ENCODE results near the gene USP9Y. TPM values are rescaled to one million over a fixed set of nuclear protein-coding genes. Genes with fewer than 3 reads are reported as not detected.

USP9Y gene
- total RNA-seq, 1 donor from 2014 or later, result not detected

- no peaks in the 10 kb centered on the region for H3K9me3 ChIP-seq
- TF ChIP-seq CTCF (IDR thresholded peaks at IDR 0.05), result no peak
- TF ChIP-seq POLR2AphosphoS5 (IDR thresholded peaks at IDR 0.05; ENCODE audit: insufficient read depth in 1 of 2, low read depth in 1 of 2), result no peak
- TF ChIP-seq POLR2A (IDR thresholded peaks at IDR 0.05), result no peak
- H3K4me3 ChIP-seq, result no peak overlapping the region
- no peaks in the 10 kb centered on the region for H3K36me3 ChIP-seq
- no peak overlapping the region for H3K27ac ChIP-seq
- H3K4me1 ChIP-seq, result no peaks in the 10 kb centered on the region
- no peaks in the 10 kb centered on the region for H3K27me3 ChIP-seq
- intact Hi-C loops (cut with DNase I), result no loop called here
- no peak for DNase-seq (ENCODE audit: extremely low spot score in 2 of 2)
Observed at GRCh38 chrY:12809034-12809433, 108.0 kb downstream of the USP9Y start.

GRCh38 chrY:12823408-12823807 lies 122.4 kb downstream of the USP9Y start:
- Histone ChIP-seq H3K4me1 (no peaks in the 10 kb centered on the region), H3K9me3 (no peaks in the 10 kb centered on the region), H3K4me3 (no peak overlapping the region), H3K27ac (no peak overlapping the region), H3K36me3 (no peaks in the 10 kb centered on the region), H3K27me3 (no peaks in the 10 kb centered on the region)
- TF ChIP-seq CTCF (IDR thresholded peaks at IDR 0.05) (no peak), POLR2AphosphoS5 (IDR thresholded peaks at IDR 0.05; ENCODE audit: insufficient read depth in 1 of 2, low read depth in 1 of 2) (no peak), POLR2A (IDR thresholded peaks at IDR 0.05) (no peak)
- intact Hi-C loops (cut with DNase I), result no loop called here
- DNase-seq (ENCODE audit: extremely low spot score in 2 of 2), result no peak

- no peaks in the 10 kb centered on the region for H3K9me3 ChIP-seq
- intact Hi-C loops (cut with DNase I), result no loop called here
- no peaks in the 10 kb centered on the region for H3K4me1 ChIP-seq
- H3K4me3 ChIP-seq, result no peak overlapping the region
- no peak for TF ChIP-seq CTCF (IDR thresholded peaks at IDR 0.05)
- TF ChIP-seq POLR2AphosphoS5 (IDR thresholded peaks at IDR 0.05; ENCODE audit: insufficient read depth in 1 of 2, low read depth in 1 of 2), result no peak
- no peak for TF ChIP-seq POLR2A (IDR thresholded peaks at IDR 0.05)
- DNase-seq (ENCODE audit: extremely low spot score in 2 of 2), result no peak
- H3K27ac ChIP-seq, result no peak overlapping the region
- H3K36me3 ChIP-seq, result no peaks in the 10 kb centered on the region
- no peaks in the 10 kb centered on the region for H3K27me3 ChIP-seq
Observed at GRCh38 chrY:12826791-12827190, 125.8 kb downstream of the USP9Y start.

GRCh38 chrY:12833284-12833683 lies 132.3 kb downstream of the USP9Y start:
- Histone ChIP-seq H3K36me3 (no peaks in the 10 kb centered on the region), H3K4me3 (no peak overlapping the region), H3K27me3 (no peaks in the 10 kb centered on the region), H3K4me1 (no peaks in the 10 kb centered on the region), H3K27ac (no peak overlapping the region), H3K9me3 (no peaks in the 10 kb centered on the region)
- no peak for DNase-seq (ENCODE audit: extremely low spot score in 2 of 2)
- intact Hi-C loops (cut with DNase I), result no loop called here
- TF ChIP-seq POLR2AphosphoS5 (IDR thresholded peaks at IDR 0.05; ENCODE audit: insufficient read depth in 1 of 2, low read depth in 1 of 2) (no peak), CTCF (IDR thresholded peaks at IDR 0.05) (no peak), POLR2A (IDR thresholded peaks at IDR 0.05) (no peak)

GRCh38 chrY:12837550-12837949 lies 136.5 kb downstream of the USP9Y start:
- DNase-seq (ENCODE audit: extremely low spot score in 2 of 2), result no peak
- Histone ChIP-seq H3K9me3 (no peaks in the 10 kb centered on the region), H3K4me1 (no peaks in the 10 kb centered on the region), H3K4me3 (no peak overlapping the region), H3K27me3 (no peaks in the 10 kb centered on the region), H3K27ac (no peak overlapping the region), H3K36me3 (no peaks in the 10 kb centered on the region)
- intact Hi-C loops (cut with DNase I), result no loop called here
- TF ChIP-seq CTCF (IDR thresholded peaks at IDR 0.05) (no peak), POLR2A (IDR thresholded peaks at IDR 0.05) (no peak), POLR2AphosphoS5 (IDR thresholded peaks at IDR 0.05; ENCODE audit: insufficient read depth in 1 of 2, low read depth in 1 of 2) (no peak)

Data from vagina (tissue), 2 donors.